ENCODE results near the gene IDUA. TPM values are rescaled to one million over a fixed set of nuclear protein-coding genes. Genes with fewer than 3 reads are reported as not detected.

Gene IDUA
- total and polyA plus RNA-seq, 12 donors = 1.6 to 109 (median 31.2) TPM

- H3K36me3 ChIP-seq (replicated peaks in 1 of 2) = no peaks in the 10 kb centered on the region
- intact Hi-C loops (cut with DNase I) = no loop called here
- no peak overlapping the region for H3K4me3 ChIP-seq
- peaks cover 2 to 4% of the 10 kb centered on the region in 2 donors for H3K4me1 ChIP-seq (replicated peaks in 1 of 2)
- H3K27ac ChIP-seq = no peak overlapping the region
- DNase-seq = peak in 4 of 7 donors; percentile 6 to 45 (median 17)
- no peak for TF ChIP-seq POLR2A (IDR thresholded peaks at IDR 0.05)
- TF ChIP-seq CTCF (IDR thresholded peaks at IDR 0.05) = no peak
- H3K27me3 ChIP-seq = peaks cover 15% of the 10 kb centered on the region
- WGBS, 4 donors = 73 to 89% (median 78%) methylated on average over 11 to 16 of the region's 16 CpGs
- no peaks in the 10 kb centered on the region for H3K9me3 ChIP-seq (replicated peaks in 1 of 3)
Measured at GRCh38 chr4:1048773-1049590, 62.1 kb downstream of the IDUA start.

DNA sequence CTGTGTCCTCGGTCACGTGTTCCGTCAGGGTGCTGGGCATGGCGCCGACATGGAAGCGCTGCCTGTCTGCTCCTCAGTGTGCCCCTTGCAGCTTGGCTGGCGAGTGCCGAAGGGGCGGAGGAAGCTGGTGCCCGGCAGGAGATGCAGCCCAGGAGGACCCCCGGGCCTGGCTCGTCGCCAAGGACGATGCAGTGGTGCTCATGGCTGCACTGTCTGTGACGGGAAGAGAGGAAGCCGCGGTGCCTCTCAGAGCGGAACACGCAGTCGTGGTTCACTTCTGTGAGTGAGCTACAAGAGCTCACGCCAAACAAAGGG is 62.7 kb downstream of the IDUA start:
- Histone ChIP-seq H3K4me1 (replicated peaks in 1 of 2) (no peaks in the 10 kb centered on the region), H3K27ac (no peak overlapping the region), H3K27me3 (peaks cover 15% of the 10 kb centered on the region), H3K36me3 (replicated peaks in 1 of 2) (no peaks in the 10 kb centered on the region), H3K4me3 (no peak overlapping the region), H3K9me3 (replicated peaks in 1 of 3) (no peaks in the 10 kb centered on the region)
- intact Hi-C loops (cut with DNase I) = no loop called here
- TF ChIP-seq CTCF (IDR thresholded peaks at IDR 0.05) (no peak), POLR2A (IDR thresholded peaks at IDR 0.05) (no peak)
- DNase-seq = peak in 3 of 7 donors; percentile 7 to 29 (median 22)
- WGBS, 4 donors = 68 to 80% (median 75%) methylated on average over 19 to 21 of the region's 21 CpGs

DNA sequence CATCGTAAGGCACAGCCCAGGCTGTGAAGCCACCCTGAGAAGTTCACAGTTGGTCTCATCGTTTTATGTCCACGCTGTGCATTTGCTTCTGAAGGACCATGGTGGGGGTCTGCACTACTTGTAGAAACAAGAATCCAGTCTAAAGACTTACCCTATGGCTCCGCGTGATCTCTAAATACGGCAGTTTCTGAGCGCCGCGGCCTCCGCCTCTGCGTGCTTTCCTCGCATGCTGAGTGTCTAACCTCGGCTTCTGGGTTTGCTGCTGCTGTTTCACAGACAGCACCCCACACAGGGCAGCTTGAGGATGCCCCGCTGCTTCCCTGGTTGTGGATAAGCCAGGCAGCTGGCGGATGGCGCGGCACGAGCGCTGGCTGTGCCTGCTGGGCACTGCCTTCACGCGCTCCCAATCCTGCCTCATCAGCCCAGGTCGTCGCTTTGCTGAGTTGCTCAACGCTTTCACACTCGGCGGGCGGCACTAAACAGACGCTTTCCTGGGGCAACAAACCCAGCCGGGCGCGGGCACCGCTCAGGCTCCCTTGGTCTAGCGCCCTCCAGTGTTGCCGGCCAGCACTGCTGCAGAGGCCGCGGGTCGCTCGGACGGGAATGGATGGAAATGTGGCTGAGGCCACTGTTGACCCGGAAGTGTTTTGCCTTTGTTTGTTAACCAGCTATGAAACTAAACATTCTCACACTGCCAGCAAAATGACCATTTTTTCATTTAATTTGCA is 63.8 kb downstream of the IDUA start:
- no peaks in the 10 kb centered on the region for H3K4me1 ChIP-seq (replicated peaks in 1 of 2)
- WGBS, 4 donors = 65 to 85% (median 75%) methylated on average over 19 to 40 of the region's 40 CpGs
- intact Hi-C loops (cut with DNase I) = no loop called here
- no peak overlapping the region for H3K27ac ChIP-seq
- peak in 2 of 6 experiments; percentile 14 to 37 for TF ChIP-seq CTCF (IDR thresholded peaks at IDR 0.05)
- TF ChIP-seq POLR2A (IDR thresholded peaks at IDR 0.05) = no peak
- H3K4me3 ChIP-seq = no peak overlapping the region
- DNase-seq = peak in 4 of 7 donors; percentile 7 to 52 (median 30)
- H3K36me3 ChIP-seq (replicated peaks in 1 of 2) = no peaks in the 10 kb centered on the region
- no peaks in the 10 kb centered on the region for H3K9me3 ChIP-seq (replicated peaks in 1 of 3)
- H3K27me3 ChIP-seq = peaks cover 19% of the 10 kb centered on the region

GRCh38 chr4:1051472-1051871 is 64.6 kb downstream of the IDUA start:
- H3K27me3 ChIP-seq = peaks cover 21% of the 10 kb centered on the region
- no peak overlapping the region for H3K4me3 ChIP-seq
- H3K36me3 ChIP-seq (replicated peaks in 1 of 2) = no peaks in the 10 kb centered on the region
- WGBS, 4 donors = 66 to 77% (median 74%) methylated on average over 8 to 9 of the region's 9 CpGs
- no peak overlapping the region for H3K27ac ChIP-seq
- TF ChIP-seq POLR2A (IDR thresholded peaks at IDR 0.05) = no peak
- TF ChIP-seq CTCF (IDR thresholded peaks at IDR 0.05) = no peak
- DNase-seq = peak in 4 of 7 donors; percentile 4 to 36 (median 11)
- intact Hi-C loops (cut with DNase I) = no loop called here
- H3K9me3 ChIP-seq (replicated peaks in 1 of 3) = no peaks in the 10 kb centered on the region
- H3K4me1 ChIP-seq (replicated peaks in 1 of 2) = no peaks in the 10 kb centered on the region
